A549 (cell line): ENCODE results near the gene CORO2B. TPM values are rescaled to one million over a fixed set of nuclear protein-coding genes. Genes with fewer than 3 reads are reported as not detected.

ENCODE experiments used
- ATAC-seq, 2 experiments: fragments of 200-7000 bp in 1 of 2; fragments of >200 bp in 1 of 2; cut with Nextera tagmentation in 1 of 2; cut with Tn5 transposase in 1 of 2; 3 replicates each; pipeline versions ENCODE4 v1.8.0 to v1.9.1; 2018 to 2020; ENCODE audit warnings: mild to moderate bottlenecking in 1 of 2, moderate library complexity in 1 of 2
- CTCF ChIA-PET: fragments of 300-600 bp; sonication (Branson Sonifier 250); formaldehyde crosslinking; extraction: SDS; loops from one replicate; lab custom pipeline; 2021; ENCODE audit warnings: antibody characterized with exemption, inconsistent platforms; lab: Yijun Ruan, JAX
- POLR2A ChIA-PET: fragments of 350-600 bp; formaldehyde crosslinking; extraction: SDS; loops from one replicate; lab custom pipeline; 2021; ENCODE audit warnings: antibody characterized with exemption, inconsistent platforms; lab: Yijun Ruan, JAX
- DNase-seq, 2 experiments: peaks; one replicate each; pipeline versions ENCODE4 v3.0.0 to v3.0.0-alpha.2; 2011 to 2016; ENCODE audit warnings: low read depth in 1 of 2, low spot score in 1 of 2
- FAIRE-seq: peaks from 2 replicates; lab custom pipeline; 2011; peaks lifted over from hg19 to GRCh38; lab: Jason Lieb, UNC
- H3K27ac ChIP-seq, 2 experiments: fragments of >200 bp; sonication (Bioruptor Twin); formaldehyde crosslinking; 3 replicates each; pipeline ENCODE4 v1.5.1; 2016 to 2017
- H3K4me1 ChIP-seq: fragments of >200 bp; sonication (Bioruptor Twin); formaldehyde crosslinking; 3 replicates; pipeline ENCODE4 v1.6.1; 2016
- H3K4me2 ChIP-seq: fragments of >200 bp; sonication (Bioruptor Twin); formaldehyde crosslinking; 3 replicates; pipeline ENCODE4 v1.6.1; 2016
- H3K4me3 ChIP-seq: fragments of >200 bp; sonication (Bioruptor Twin); formaldehyde crosslinking; 3 replicates; pipeline ENCODE4 v1.5.1; 2016
- H3K9me3 ChIP-seq: fragments of >200 bp; sonication (Bioruptor Twin); formaldehyde crosslinking; 3 replicates; pipeline ENCODE4 v1.6.1; 2016
- BCL3 ChIP-seq: fragments of >200 bp; sonication (Bioruptor Twin); formaldehyde crosslinking; IDR thresholded peaks from 3 replicates; pipeline ENCODE4 v1.6.1; 2016
- CBX2 ChIP-seq: fragments of 200-600 bp; sonication (generic); IDR thresholded peaks from 2 replicates; pipeline ENCODE4 v1.6.1; 2016; ENCODE audit warnings: low read depth, mild to moderate bottlenecking, borderline replicate concordance
- CHD2 ChIP-seq: fragments of 150-350 bp; IDR thresholded peaks from 2 replicates; pipeline ENCODE4 v1.6.1; 2014; ENCODE audit warnings: low read length; ENCODE audit not compliant: partially characterized antibody
- CTCF ChIP-seq: fragments of >200 bp; sonication (Bioruptor Twin); formaldehyde crosslinking; IDR thresholded peaks from 3 replicates; pipeline ENCODE4 v1.5.1; 2016
- E2F6 ChIP-seq: IDR thresholded peaks from 2 replicates; pipeline ENCODE4 v1.6.1; 2012; ENCODE audit warnings: low read depth, borderline replicate concordance
- EHMT2 ChIP-seq: fragments of 200-600 bp; sonication (generic); IDR thresholded peaks from 2 replicates; pipeline ENCODE4 v1.6.1; 2016; ENCODE audit warnings: antibody characterized with exemption, low read depth, mild to moderate bottlenecking, moderate library complexity
- EP300 ChIP-seq, 2 experiments: fragments of >200 bp; sonication (Bioruptor Twin); formaldehyde crosslinking; IDR thresholded peaks; 2 replicates in 1 of 2; 3 replicates in 1 of 2; pipeline ENCODE4 v1.6.1; 2016 to 2017
- FOSB ChIP-seq: fragments of 250-450 bp; sonication (Bioruptor Pico); IDR thresholded peaks from 2 replicates; pipeline ENCODE4 v1.5.0; 2020; ENCODE audit warnings: mild to moderate bottlenecking, moderate library complexity
- FOXS1 ChIP-seq: fragments of 250-450 bp; sonication (Bioruptor Pico); IDR thresholded peaks from 2 replicates; pipeline ENCODE4 v1.5.0; 2020; ENCODE audit warnings: mild to moderate bottlenecking, moderate library complexity
- GATA3 ChIP-seq: IDR thresholded peaks from 2 replicates; pipeline ENCODE4 v1.6.1; 2012; ENCODE audit warnings: borderline replicate concordance
- HEYL ChIP-seq: fragments of 250-450 bp; sonication (Bioruptor Pico); IDR thresholded peaks from 2 replicates; pipeline ENCODE4 v1.8.0; 2021; ENCODE audit warnings: mild to moderate bottlenecking, moderate library complexity
- HOXA7 ChIP-seq: fragments of 250-450 bp; sonication (Bioruptor Pico); IDR thresholded peaks from 2 replicates; pipeline ENCODE4 v1.5.0; 2020; ENCODE audit warnings: mild to moderate bottlenecking, moderate library complexity
- JUNB ChIP-seq: fragments of >200 bp; sonication (Bioruptor Twin); formaldehyde crosslinking; IDR thresholded peaks from 2 replicates; pipeline ENCODE4 v1.6.1; 2016
- KDM5A ChIP-seq: fragments of 200-600 bp; sonication (generic); IDR thresholded peaks from 2 replicates; pipeline ENCODE4 v1.6.1; 2016; ENCODE audit warnings: antibody characterized with exemption, mild to moderate bottlenecking
- MAFK ChIP-seq: fragments of 450-650 bp; IDR thresholded peaks from 2 replicates; pipeline ENCODE4 v1.6.1; 2014; ENCODE audit not compliant: partially characterized antibody
- MAX ChIP-seq: IDR thresholded peaks from 2 replicates; pipeline ENCODE4 v1.6.1; 2012
- MAZ ChIP-seq: fragments of 150-350 bp; IDR thresholded peaks from 2 replicates; pipeline ENCODE4 v1.6.1; 2014; ENCODE audit warnings: antibody characterized with exemption, low read depth, low read length, borderline replicate concordance
- MYC ChIP-seq: IDR thresholded peaks from 2 replicates; pipeline ENCODE4 v1.6.1; 2012; ENCODE audit warnings: mild to moderate bottlenecking, inconsistent platforms, low read length, improper control_type of control experiment, borderline replicate concordance
- NR3C1 ChIP-seq: fragments of >200 bp; sonication (Bioruptor Twin); formaldehyde crosslinking; IDR thresholded peaks from 3 replicates; pipeline ENCODE4 v1.6.1; 2017
- PHF8 ChIP-seq: fragments of 200-600 bp; sonication (generic); IDR thresholded peaks from 2 replicates; pipeline ENCODE4 v1.6.1; 2016; ENCODE audit warnings: low read depth, mild to moderate bottlenecking, antibody characterized with exemption, moderate library complexity, borderline replicate concordance
- POLR2A ChIP-seq: IDR thresholded peaks from 2 replicates; pipeline ENCODE4 v1.6.1; 2012; ENCODE audit warnings: mild to moderate bottlenecking, low read length
- RAD21 ChIP-seq, 2 experiments: fragments of >200 bp in 1 of 2; sonication (Bioruptor Twin) in 1 of 2; formaldehyde crosslinking in 1 of 2; IDR thresholded peaks in 1 of 2; conservative IDR thresholded peaks in 1 of 2; 2 replicates in 1 of 2; 3 replicates in 1 of 2; pipeline ENCODE4 v1.6.1; 2012 to 2018; ENCODE audit warnings: inconsistent platforms in 1 of 2
- RARB ChIP-seq: fragments of 250-450 bp; sonication (Bioruptor Pico); IDR thresholded peaks from 2 replicates; pipeline ENCODE4 v1.8.0; 2021; ENCODE audit warnings: mild to moderate bottlenecking, moderate library complexity
- REST ChIP-seq: fragments of 200-600 bp; sonication (generic); IDR thresholded peaks from 2 replicates; pipeline ENCODE4 v1.6.1; 2016; ENCODE audit warnings: antibody characterized with exemption, mild to moderate bottlenecking, moderate library complexity
- RFX5 ChIP-seq: fragments of 450-650 bp; IDR thresholded peaks from 2 replicates; pipeline ENCODE4 v1.7.1; 2014; ENCODE audit warnings: antibody characterized with exemption, mild to moderate bottlenecking, moderate library complexity
- RNF2 ChIP-seq: fragments of 200-600 bp; sonication (generic); IDR thresholded peaks from 2 replicates; pipeline ENCODE4 v1.6.1; 2016; ENCODE audit warnings: low read depth, mild to moderate bottlenecking, antibody characterized with exemption, moderate library complexity, borderline replicate concordance
- SMC3 ChIP-seq: fragments of >200 bp; sonication (Bioruptor Twin); formaldehyde crosslinking; IDR thresholded peaks from 3 replicates; pipeline ENCODE4 v1.6.1; 2018; ENCODE audit warnings: inconsistent platforms
- SREBF2 ChIP-seq: fragments of 450-650 bp; IDR thresholded peaks from 2 replicates; pipeline ENCODE4 v1.6.1; 2014; ENCODE audit warnings: mild to moderate bottlenecking, moderate library complexity
- ZC3H11A ChIP-seq: fragments of 450-650 bp; IDR thresholded peaks from 2 replicates; pipeline ENCODE4 v1.6.1; 2014; ENCODE audit warnings: antibody characterized with exemption, mild to moderate bottlenecking
- ZNF302 ChIP-seq: fragments of 250-450 bp; sonication (Bioruptor Pico); IDR thresholded peaks from 2 replicates; pipeline ENCODE4 v1.9.0; 2021; ENCODE audit warnings: inconsistent platforms, mild to moderate bottlenecking, moderate library complexity
- ZSCAN20 ChIP-seq: fragments of 250-450 bp; sonication (Bioruptor Pico); IDR thresholded peaks from 2 replicates; pipeline ENCODE4 v1.8.0; 2022; ENCODE audit warnings: mild to moderate bottlenecking, moderate library complexity
- WGBS: methylation state at CpG from one replicate; pipeline ENCODE4 v1.1.6; 2017; ENCODE audit errors: missing lambda C conversion rate; 5-methylcytosine and 5-hydroxymethylcytosine counted together
- polyA plus RNA-seq, 4 experiments: library from polyadenylated mRNA; depleted of rRNA in 3 of 4; stranded (reverse); fragments of >200 nt; fragmentation: RNase III in 1 of 4; extraction: RNeasy Plus Mini Kit Qiagen cat#74134 plus additional on column Dnase treatment in 1 of 4; gene quantifications; 2 replicates in 3 of 4; 3 replicates in 1 of 4; pipeline ENCODE4 v1.2.3, GENCODE V29; 2011 to 2017

The CORO2B gene
- polyA plus RNA-seq, 2 of the 4 experiments (the other 2 are of a cell fraction), result 2.0 to 2.3 TPM

- TF ChIP-seq REST (no peak), HOXA7 (no peak), HEYL (no peak), BCL3 (no peak), KDM5A (no peak), FOSB (no peak), CBX2 (no peak), POLR2A (no peak), RAD21 (conservative IDR thresholded peaks at IDR 0.05 in 1 of 2, IDR thresholded peaks at IDR 0.05 in 1 of 2) (no peak), RNF2 (no peak), SREBF2 (no peak), SMC3 (no peak), CHD2 (no peak), MYC (no peak), PHF8 (no peak), ZSCAN20 (CRISPR knock-in tag) (no peak)
- ChIA-PET CTCF (interaction anchor here (1.2 to 1.5 kb wide), 3 partner anchors 9 to 20 kb away, joined by 3 to 4 read pairs (median 3); no protein-coding TSS in a partner anchor), POLR2A (no interaction called here)
- 0 out of 3 replicates have a peak, but pooled peaks cover 7% of the 10 kb centered on the region for H3K9me3 ChIP-seq
- 67% methylated on average over 7 of the region's 7 CpGs for WGBS
- no peak overlapping the region for H3K4me2 ChIP-seq
- peak in 1 of 2 experiments; percentile 24; a peak in 2 of 6 replicates for ATAC-seq
- FAIRE-seq, result no peak
- DNase-seq, result no peak
- no peak overlapping the region for H3K27ac ChIP-seq
- H3K4me1 ChIP-seq, result no peaks in the 10 kb centered on the region
- H3K4me3 ChIP-seq, result no peak overlapping the region
These were observed 170.6 kb downstream of the CORO2B start for GRCh38 chr15:68749365-68749764.

- no peak for FAIRE-seq
- Histone ChIP-seq H3K27ac (no peak overlapping the region), H3K4me1 (no peaks in the 10 kb centered on the region), H3K4me3 (no peak overlapping the region), H3K9me3 (0 out of 3 replicates have a peak, but pooled peaks cover 7% of the 10 kb centered on the region), H3K4me2 (no peak overlapping the region)
- TF ChIP-seq SREBF2, result no peak
- TF ChIP-seq ZSCAN20 (CRISPR knock-in tag), result no peak
- TF ChIP-seq CTCF, result no peak
- TF ChIP-seq ZNF302 (CRISPR knock-in tag), result no peak
- TF ChIP-seq MAFK, result no peak
- no peak for TF ChIP-seq MAX
- TF ChIP-seq ZC3H11A, result no peak
- no peak for TF ChIP-seq HOXA7
- no peak for TF ChIP-seq RARB (CRISPR knock-in tag)
- no peak for TF ChIP-seq HEYL
- TF ChIP-seq EP300 (IDR thresholded peaks at IDR 0.05), result no peak
- no peak for TF ChIP-seq E2F6
- TF ChIP-seq RFX5, result no peak
- no peak for TF ChIP-seq GATA3
- no peak for TF ChIP-seq NR3C1
- TF ChIP-seq JUNB, result no peak
- TF ChIP-seq EHMT2, result no peak
- no peak for TF ChIP-seq MAZ
- TF ChIP-seq FOXS1 (CRISPR knock-in tag), result no peak
- no peak for TF ChIP-seq RAD21 (conservative IDR thresholded peaks at IDR 0.05 in 1 of 2, IDR thresholded peaks at IDR 0.05 in 1 of 2)
- WGBS, result 49% methylated on average over 2 of the region's 2 CpGs
- POLR2A ChIA-PET, result no interaction called here
- ATAC-seq, result no peak
- CTCF ChIA-PET, result interaction anchor here (1.2 to 1.5 kb wide), 4 partner anchors 9 to 20 kb away, joined by 3 to 6 read pairs (median 4); no protein-coding TSS in a partner anchor
- no peak for DNase-seq
These were observed 171.0 kb downstream of the CORO2B start for GRCh38 chr15:68749793-68750192.
